Progenitor cell of endocrine pancreas (in vitro differentiated cells): ENCODE measurements around the gene TREM2. TPM values are rescaled to one million over a fixed set of nuclear protein-coding genes. Genes with fewer than 3 reads are reported as not detected.

Source experiments
- DNase-seq: peaks from one replicate; pipeline ENCODE4 v3.0.0; 2021; ENCODE audit warnings: low spot score; ENCODE audit not compliant: unreplicated experiment
- H3K27ac Mint-ChIP-seq: 2 replicates; pipeline ENCODE4 v1.8.0; 2021; ENCODE audit warnings: mild to moderate bottlenecking, moderate library complexity, mixed read lengths
- H3K27me3 Mint-ChIP-seq: 2 replicates; pipeline ENCODE4 v1.8.0; 2021; ENCODE audit warnings: mixed read lengths
- H3K36me3 Mint-ChIP-seq: 2 replicates; pipeline ENCODE4 v1.8.0; 2022; ENCODE audit warnings: mixed read lengths; ENCODE audit not compliant: insufficient read depth
- H3K4me1 Mint-ChIP-seq: 2 replicates; pipeline ENCODE4 v1.8.0; 2021; ENCODE audit warnings: low read depth, mixed read lengths
- H3K4me3 Mint-ChIP-seq: 2 replicates; pipeline ENCODE4 v1.8.0; 2021; ENCODE audit warnings: low read depth, mild to moderate bottlenecking, moderate library complexity, mixed read lengths
- H3K9me3 Mint-ChIP-seq: 2 replicates; pipeline ENCODE4 v1.8.0; 2021; ENCODE audit warnings: low read depth, mixed read lengths
- total RNA-seq: library from RNA; stranded (reverse); gene quantifications from 2 replicates; pipeline ENCODE4 v1.2.1, GENCODE V29; 2021
- TF ChIP-seq, protein P1 (sequence below): fragments of 200-600 bp; sonication (generic); IDR thresholded peaks from one replicate; pipeline ENCODE4 v1.5.0; 2021; ENCODE audit warnings: antibody characterized with exemption, mild to moderate bottlenecking; ENCODE audit not compliant: unreplicated experiment

Gene TREM2
- total RNA-seq, 1 donor from 2014 or later = not detected

- Mint-ChIP-seq H3K4me1 (no peaks in the 10 kb centered on the region), H3K36me3 (no peaks in the 10 kb centered on the region), H3K4me3 (no peak overlapping the region), H3K27ac (peak overlapping the region; percentile 73), H3K9me3 (no peaks in the 10 kb centered on the region), H3K27me3 (peaks cover 17% of the 10 kb centered on the region)
- DNase-seq = no peak
- TF ChIP-seq, protein P1, sequence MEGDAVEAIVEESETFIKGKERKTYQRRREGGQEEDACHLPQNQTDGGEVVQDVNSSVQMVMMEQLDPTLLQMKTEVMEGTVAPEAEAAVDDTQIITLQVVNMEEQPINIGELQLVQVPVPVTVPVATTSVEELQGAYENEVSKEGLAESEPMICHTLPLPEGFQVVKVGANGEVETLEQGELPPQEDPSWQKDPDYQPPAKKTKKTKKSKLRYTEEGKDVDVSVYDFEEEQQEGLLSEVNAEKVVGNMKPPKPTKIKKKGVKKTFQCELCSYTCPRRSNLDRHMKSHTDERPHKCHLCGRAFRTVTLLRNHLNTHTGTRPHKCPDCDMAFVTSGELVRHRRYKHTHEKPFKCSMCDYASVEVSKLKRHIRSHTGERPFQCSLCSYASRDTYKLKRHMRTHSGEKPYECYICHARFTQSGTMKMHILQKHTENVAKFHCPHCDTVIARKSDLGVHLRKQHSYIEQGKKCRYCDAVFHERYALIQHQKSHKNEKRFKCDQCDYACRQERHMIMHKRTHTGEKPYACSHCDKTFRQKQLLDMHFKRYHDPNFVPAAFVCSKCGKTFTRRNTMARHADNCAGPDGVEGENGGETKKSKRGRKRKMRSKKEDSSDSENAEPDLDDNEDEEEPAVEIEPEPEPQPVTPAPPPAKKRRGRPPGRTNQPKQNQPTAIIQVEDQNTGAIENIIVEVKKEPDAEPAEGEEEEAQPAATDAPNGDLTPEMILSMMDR = no peak
Observed at GRCh38 chr6:41156771-41157170, 6.1 kb downstream of the TREM2 start.

DNA sequence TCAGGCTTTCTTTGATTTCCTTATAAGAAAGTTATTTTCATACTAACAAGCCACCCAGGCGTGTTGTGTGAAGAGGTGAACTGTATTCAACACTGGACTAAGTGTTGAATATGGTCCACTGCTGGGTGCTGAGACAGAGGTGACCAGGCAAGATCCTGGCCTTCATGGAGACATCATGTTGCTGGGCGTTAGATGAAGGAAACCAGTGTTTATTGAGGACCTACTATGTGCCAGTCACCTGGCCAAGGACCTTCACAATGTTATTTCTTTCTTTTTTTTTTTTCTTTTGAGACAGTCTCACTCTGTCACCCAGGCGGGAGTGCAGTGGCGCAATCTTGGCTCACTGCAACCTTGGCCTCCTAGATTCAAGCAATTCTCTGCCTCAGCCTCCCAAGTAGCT lies 6.9 kb downstream of the TREM2 start:
- peaks cover 17% of the 10 kb centered on the region for H3K27me3 Mint-ChIP-seq
- H3K4me1 Mint-ChIP-seq = no peaks in the 10 kb centered on the region
- H3K9me3 Mint-ChIP-seq = no peaks in the 10 kb centered on the region
- no peak overlapping the region for H3K27ac Mint-ChIP-seq
- no peak overlapping the region for H3K4me3 Mint-ChIP-seq
- DNase-seq = no peak
- TF ChIP-seq, protein P1 = no peak
- no peaks in the 10 kb centered on the region for H3K36me3 Mint-ChIP-seq

DNA sequence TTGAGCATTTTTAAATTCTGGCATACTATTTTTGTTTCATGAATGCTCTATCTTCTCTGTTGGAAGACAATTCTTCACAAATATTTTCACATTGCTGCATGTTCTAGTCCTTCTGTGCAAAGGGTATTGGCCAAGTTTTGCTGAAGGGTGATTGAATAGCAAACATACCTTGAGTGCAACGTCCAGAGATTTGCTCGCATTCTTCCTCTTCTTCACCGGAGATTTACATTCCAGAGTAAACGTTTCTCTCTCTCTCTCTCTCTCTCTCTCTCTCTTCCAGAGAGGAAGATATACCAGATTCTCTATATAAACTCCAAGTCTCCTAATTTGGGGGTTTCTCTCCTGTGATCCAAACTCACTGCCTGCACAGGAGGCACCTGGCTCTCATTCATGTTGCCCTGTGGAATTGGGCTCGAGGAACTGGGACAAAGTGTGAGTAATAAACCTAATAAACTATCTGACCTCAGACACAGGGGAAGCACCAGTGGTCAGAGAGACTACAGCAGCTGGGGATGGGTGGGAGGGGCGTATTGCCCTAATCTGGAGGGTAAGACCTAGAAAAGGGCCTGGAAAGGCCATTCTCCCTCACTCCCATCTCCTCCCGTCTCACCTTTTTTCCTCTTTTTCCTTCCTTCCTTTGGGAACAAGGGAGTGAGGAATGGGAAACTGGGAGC lies 7.6 kb downstream of the TREM2 start:
- no peaks in the 10 kb centered on the region for H3K9me3 Mint-ChIP-seq
- peaks cover 17% of the 10 kb centered on the region for H3K27me3 Mint-ChIP-seq
- TF ChIP-seq, protein P1 = no peak
- no peaks in the 10 kb centered on the region for H3K4me1 Mint-ChIP-seq
- DNase-seq = no peak
- no peaks in the 10 kb centered on the region for H3K36me3 Mint-ChIP-seq
- no peak overlapping the region for H3K27ac Mint-ChIP-seq
- no peak overlapping the region for H3K4me3 Mint-ChIP-seq

DNA sequence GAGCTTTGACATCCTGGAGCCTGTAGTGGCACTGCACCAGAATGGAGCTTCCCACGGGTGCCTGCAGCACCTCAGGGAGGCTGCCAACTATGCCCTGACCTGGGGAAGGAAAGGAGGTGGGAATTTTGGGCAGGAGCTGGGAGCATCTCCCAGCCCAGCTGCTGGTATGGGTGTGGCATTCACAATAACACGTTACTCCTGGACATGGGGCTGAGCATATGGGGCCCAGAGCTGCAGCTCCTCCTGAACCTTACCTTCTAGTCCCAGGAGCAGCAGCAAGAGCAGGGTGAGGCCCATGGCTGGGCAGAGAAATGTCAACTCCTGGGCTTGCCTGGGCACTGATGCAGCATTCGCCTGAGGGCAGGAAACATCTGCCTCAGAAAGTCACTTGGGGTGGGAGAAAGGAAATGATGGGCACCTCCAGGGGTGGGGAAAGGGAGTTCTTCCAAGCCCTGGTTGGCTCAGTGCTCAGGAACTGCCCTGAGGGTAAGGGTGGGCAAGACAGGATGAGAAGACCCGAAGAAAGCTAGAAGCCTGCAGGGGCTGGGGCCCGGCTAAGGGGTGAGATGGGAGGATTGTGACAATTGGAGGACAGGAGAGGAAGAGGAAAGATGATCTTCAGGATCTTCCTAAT lies 8.8 kb downstream of the TREM2 start, which contains the start of gene TREML1:
Gene TREML1, minus strand, starts transcription at position 356 of the 634 bp plus-strand sequence. Its CDS starts 59 bp downstream, at position 297.
- TF ChIP-seq, protein P1 = no peak
- no peak for DNase-seq
- no peaks in the 10 kb centered on the region for H3K4me1 Mint-ChIP-seq
- peaks cover 17% of the 10 kb centered on the region for H3K27me3 Mint-ChIP-seq
- H3K4me3 Mint-ChIP-seq = no peak within 1 kb of the TSS
- H3K9me3 Mint-ChIP-seq = no peaks in the 10 kb centered on the region
- no peak within 1 kb of the TSS for H3K27ac Mint-ChIP-seq
- no peaks in the 10 kb centered on the region for H3K36me3 Mint-ChIP-seq

DNA sequence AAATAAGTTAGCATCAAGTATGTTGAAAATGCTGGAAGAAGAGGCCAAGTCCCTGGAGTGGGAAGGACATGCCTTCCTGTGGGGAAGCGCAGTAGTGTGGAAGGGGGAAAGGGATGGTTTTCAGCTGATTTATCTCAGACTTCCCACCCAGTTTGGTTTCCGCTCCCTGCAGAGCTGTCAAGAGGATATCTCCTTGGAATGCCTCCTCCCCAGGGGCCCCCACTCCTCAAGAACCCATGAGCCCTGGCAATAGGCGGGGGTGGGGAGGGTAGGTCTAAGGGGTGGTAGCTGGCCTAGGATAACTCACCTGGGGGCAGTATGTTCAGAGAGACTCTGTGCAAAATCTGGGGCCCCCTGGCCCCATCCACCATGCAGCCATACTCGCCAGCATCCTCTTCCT lies 9.5 kb downstream of the TREM2 start:
- no peaks in the 10 kb centered on the region for H3K9me3 Mint-ChIP-seq
- no peak overlapping the region for H3K27ac Mint-ChIP-seq
- DNase-seq = no peak
- no peaks in the 10 kb centered on the region for H3K4me1 Mint-ChIP-seq
- peaks cover 17% of the 10 kb centered on the region for H3K27me3 Mint-ChIP-seq
- TF ChIP-seq, protein P1 = no peak
- no peak overlapping the region for H3K4me3 Mint-ChIP-seq
- H3K36me3 Mint-ChIP-seq = no peaks in the 10 kb centered on the region
